GM12865 (cell line): Measurements from ENCODE around the gene HPCAL1.

Source experiments
- DNase-seq: peaks from one replicate; pipeline ENCODE4 v3.0.0; 2010; ENCODE audit warnings: low read depth
- H3K4me3 ChIP-seq: 2 replicates; pipeline ENCODE4 v1.5.1; 2011; ENCODE audit warnings: mild to moderate bottlenecking, low read depth, low read length, control low read depth
- TF ChIP-seq, protein P1 (sequence below): IDR thresholded peaks from 2 replicates; pipeline ENCODE4 v1.5.1; 2011; ENCODE audit warnings: low read length, control low read depth, low read depth, inconsistent platforms; ENCODE audit not compliant: insufficient read depth; ENCODE audit errors: missing control alignments

Gene HPCAL1

DNA sequence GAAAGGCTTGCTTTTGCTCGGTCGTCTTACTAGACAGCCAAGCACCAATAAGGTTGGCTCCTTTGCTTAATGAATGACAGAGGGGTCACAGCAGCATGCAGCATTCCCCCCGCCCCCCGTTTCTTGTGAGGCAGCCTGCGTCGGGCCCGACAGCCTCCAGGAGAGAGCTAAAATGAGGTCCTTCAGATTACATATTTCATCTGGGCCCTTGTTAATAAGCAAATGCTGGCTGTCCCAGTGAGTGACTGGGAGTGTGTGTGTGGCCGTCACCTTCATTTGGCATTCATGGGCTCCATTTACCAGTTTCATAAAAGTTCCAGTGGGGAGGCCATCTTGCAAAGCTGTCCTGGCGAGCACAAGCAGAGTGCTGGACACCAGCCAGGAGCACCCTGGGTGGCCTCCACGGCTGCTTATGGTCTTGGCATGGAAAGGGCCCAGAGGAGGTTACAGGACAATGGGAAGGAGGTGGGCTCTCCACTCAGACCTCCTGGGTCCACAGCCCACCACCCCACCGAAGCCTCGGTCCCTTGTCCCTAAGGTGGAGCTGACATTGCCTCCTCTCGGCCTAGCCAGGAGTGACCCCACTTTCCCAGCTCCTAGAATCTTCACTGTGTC lies 108.2 kb downstream of the HPCAL1 start:
- no peak for DNase-seq
- TF ChIP-seq, protein P1, sequence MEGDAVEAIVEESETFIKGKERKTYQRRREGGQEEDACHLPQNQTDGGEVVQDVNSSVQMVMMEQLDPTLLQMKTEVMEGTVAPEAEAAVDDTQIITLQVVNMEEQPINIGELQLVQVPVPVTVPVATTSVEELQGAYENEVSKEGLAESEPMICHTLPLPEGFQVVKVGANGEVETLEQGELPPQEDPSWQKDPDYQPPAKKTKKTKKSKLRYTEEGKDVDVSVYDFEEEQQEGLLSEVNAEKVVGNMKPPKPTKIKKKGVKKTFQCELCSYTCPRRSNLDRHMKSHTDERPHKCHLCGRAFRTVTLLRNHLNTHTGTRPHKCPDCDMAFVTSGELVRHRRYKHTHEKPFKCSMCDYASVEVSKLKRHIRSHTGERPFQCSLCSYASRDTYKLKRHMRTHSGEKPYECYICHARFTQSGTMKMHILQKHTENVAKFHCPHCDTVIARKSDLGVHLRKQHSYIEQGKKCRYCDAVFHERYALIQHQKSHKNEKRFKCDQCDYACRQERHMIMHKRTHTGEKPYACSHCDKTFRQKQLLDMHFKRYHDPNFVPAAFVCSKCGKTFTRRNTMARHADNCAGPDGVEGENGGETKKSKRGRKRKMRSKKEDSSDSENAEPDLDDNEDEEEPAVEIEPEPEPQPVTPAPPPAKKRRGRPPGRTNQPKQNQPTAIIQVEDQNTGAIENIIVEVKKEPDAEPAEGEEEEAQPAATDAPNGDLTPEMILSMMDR, result no peak
- no peak overlapping the region for H3K4me3 ChIP-seq

DNA sequence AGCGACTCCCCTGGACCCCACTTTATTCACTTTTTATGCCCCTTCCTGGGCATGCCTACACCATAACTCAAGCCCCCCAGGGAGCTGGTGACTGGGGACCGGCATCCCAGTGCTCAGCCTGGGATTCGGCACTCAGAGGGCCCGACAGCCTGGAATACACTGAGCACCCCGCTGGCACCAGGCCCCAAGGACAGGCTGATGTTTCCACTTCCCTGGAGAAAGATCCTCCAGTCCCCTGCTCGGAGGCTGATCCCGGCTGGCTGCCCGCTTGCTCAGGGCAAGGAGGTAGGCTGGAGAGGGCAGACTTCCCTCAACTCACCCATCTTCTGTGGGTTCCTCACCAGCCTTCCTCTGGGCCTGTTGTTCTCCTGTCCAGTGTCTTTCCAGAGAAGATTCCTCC lies 108.9 kb downstream of the HPCAL1 start:
- no peak for DNase-seq
- H3K4me3 ChIP-seq, result no peak overlapping the region
- TF ChIP-seq, protein P1, result no peak

DNA sequence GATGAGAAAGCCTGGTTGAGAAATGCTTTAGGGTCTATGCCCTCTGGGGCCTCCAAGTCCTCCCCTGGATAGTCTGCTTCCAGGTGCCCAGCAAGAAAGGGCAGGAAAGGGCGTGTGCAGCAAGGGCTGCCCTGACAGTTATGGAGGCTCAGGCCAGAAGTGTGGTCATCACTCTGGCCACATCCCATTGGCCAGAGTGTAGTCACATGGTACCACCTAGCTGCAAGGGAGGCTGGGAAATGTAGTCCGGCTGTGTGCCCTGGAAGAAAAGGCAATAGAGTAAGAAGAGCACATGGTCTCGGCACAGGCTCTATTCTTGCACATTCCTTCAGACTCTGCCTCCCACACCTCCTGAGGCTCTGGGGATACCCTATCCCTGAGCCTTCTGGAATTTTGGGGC lies 109.7 kb downstream of the HPCAL1 start:
- H3K4me3 ChIP-seq, result no peak overlapping the region
- TF ChIP-seq, protein P1, result no peak
- peak; percentile 73 for DNase-seq

DNA sequence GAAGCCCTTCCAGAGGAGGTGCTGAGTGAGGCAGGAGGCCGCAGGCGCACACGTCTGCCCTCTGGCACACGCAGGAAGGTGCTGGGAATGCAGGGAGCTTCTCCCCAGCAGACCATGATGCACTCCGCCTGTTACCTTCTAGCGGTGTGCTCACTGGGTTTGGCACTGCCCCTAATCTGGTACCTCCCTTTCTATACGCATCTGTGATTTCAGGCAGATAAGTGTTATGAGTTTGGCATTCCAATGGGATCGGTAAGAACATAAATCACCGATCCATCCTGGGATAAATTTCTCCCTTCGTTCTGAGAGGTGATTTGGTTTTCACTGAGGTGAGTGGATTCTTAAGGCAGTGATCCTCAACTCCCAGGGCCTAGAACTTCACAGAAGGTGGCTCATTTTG lies 110.8 kb downstream of the HPCAL1 start:
- DNase-seq, result no peak
- H3K4me3 ChIP-seq, result no peak overlapping the region
- TF ChIP-seq, protein P1, result no peak

DNA sequence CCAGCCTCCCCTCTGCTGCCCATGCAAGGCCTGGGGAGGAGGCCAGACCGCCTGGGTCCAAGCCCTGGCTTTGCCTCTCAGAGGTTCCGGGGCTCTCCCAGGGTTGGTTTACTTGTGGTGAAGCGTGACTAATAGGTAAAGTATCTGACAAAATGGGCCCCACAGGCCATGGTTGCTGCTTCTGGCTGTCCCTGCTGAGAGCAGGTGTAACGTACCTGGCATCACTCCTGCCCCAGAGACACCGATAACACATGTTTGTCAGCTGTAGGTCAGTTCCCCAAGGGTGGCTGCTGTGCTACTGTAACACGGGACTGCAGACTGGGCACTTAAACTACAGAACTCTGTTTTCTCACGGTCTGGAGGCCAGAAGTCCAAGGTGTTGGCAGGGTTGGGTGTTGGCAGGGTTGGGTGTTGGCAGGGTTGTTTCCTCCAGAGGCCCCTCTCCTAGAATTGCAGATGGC lies 111.3 kb downstream of the HPCAL1 start:
- DNase-seq, result peak; percentile 48

DNA sequence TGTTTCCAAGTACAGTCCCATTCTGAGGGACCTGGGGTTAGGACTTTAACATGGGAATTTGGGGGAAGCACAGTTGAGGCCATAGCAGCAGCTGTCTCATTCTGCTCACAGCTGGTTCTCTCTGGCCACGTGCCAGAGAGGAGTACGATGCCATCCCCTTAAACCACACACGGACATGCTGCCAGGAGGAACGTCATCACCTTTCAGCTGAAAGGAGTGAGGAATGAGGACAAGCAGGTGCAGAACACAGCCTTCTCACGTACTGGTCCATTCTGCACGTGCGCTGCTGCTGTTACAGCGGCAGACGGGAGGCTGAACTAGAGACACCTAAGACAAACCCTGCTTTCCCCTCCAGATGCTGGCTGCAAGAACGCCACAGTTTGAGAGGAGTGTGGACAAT lies 111.9 kb downstream of the HPCAL1 start:
- TF ChIP-seq, protein P1, result no peak
- no peak for DNase-seq
- no peak overlapping the region for H3K4me3 ChIP-seq

More for the DNA sequence above, 111.3 kb downstream of the HPCAL1 start:
- TF ChIP-seq, protein P1, result no peak
- no peak overlapping the region for H3K4me3 ChIP-seq

DNA sequence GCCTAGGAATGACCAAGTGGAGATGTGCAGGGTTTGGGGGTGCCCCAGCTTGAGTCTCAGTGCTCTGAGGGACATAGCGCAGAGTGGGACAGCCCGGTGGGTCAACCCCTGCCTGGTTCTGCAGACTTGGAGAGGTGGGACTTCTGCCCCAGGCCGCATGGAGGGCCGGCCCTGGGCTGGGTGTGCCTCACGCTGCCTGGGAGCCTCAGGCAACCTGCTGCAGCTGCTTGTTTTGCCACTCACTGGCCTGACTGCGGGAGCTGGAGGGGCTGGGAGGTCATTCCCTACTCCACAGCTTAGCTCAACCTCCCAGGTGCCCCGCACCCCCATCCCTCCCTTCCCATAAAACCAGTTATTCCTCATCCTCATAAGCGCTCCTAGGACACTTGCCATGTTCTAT lies 112.3 kb downstream of the HPCAL1 start:
- TF ChIP-seq, protein P1, result no peak
- no peak overlapping the region for H3K4me3 ChIP-seq
- no peak for DNase-seq
